GM18867 (cell line): Measurements from ENCODE around the gene CD48.

Experiments used
- ATAC-seq: cut with Tn5 transposase; IDR thresholded peaks from one replicate; pipeline ENCODE4 v1.9.1; 2021; ENCODE audit warnings: mild to moderate bottlenecking, moderate library complexity; ENCODE audit not compliant: unreplicated experiment

The CD48 gene

DNA sequence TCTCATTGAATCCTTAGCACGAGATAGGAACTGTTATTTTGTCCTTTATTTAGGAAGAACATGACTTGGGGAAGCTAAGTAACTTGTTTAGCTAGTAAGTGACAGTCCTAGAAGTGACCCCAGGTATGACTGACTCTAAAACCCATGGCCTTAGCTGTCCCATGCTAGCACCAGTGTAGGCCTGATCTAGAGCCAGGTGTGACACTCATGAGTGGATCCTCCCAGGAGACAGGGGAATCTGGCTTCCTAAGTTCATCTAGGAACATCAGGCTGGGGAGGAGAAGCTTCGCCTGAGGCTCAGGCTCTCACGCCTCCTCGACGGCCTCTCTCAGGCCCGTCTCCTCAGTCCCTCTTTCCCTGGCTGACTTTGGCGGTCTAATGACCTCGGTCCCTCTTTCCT lies 31.2 kb downstream of the CD48 start:
- ATAC-seq: no peak

DNA sequence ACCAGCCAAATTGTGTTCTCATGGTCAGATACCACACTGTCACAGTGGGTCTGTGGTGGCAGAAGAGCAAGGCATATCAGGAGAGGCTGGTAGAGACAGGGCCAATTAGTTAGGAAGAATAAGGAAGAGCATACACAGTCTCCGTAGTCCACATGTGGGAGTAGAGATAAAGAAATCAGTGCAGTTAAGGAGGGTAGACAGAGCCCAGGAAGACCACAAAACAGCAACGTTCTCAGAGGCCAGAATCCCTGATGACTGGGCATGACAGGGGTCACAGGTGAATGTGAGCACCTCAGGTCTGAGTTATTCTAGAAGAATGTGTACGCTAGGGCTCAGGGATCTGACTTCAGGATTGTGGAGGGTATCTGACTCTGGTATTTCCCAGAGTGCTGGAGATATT lies 31.7 kb downstream of the CD48 start:
- no peak for ATAC-seq

- no peak for ATAC-seq
Observed at GRCh38 chr1:160676869-160677597, 34.6 kb downstream of the CD48 start.

DNA sequence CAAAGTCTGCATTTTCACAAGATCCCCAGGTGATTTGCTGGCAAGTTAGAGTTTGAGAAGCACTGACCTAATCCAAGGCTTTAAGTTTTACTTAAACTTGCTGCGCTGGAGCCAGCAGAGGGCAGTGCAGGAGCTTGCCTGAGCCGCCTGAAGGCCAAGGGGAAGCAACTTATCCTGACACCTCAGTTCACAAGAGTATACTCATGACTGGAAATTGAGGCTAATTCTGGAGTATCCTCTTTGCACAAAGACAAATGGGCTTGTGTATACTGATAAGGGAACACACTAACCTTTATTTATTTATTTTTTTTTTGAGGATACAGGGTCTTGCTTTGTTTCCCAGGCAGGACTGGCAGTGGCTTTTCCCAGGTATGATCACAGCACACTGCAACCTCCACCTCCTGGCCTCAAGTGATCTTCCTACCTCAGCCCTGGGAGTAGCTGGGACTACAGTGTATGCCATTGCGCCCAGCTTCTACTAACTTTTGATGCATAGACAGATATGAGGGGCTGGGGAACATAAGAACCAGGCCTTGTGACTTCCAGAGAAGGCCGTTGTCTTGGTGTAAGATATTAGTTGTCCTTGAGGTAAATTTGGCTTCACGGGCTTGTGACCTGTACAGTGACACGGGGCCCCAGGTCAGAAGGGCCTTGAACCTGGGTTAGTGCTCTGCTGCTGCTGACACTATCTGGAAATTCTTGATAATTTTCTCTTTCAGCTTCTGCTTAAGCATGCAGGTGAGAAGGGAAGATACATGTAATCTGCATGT lies 35.8 kb downstream of the CD48 start:
- ATAC-seq: peak; percentile 61

GRCh38 chr1:160674415-160674814 lies 37.2 kb downstream of the CD48 start:
- ATAC-seq: no peak

- no peak for ATAC-seq
Observed at GRCh38 chr1:160672789-160673695, 38.6 kb downstream of the CD48 start.

- no peak for ATAC-seq
Observed at GRCh38 chr1:160671603-160672517, 39.8 kb downstream of the CD48 start.

- ATAC-seq: no peak
Observed at GRCh38 chr1:160670701-160671100, 40.9 kb downstream of the CD48 start.

DNA sequence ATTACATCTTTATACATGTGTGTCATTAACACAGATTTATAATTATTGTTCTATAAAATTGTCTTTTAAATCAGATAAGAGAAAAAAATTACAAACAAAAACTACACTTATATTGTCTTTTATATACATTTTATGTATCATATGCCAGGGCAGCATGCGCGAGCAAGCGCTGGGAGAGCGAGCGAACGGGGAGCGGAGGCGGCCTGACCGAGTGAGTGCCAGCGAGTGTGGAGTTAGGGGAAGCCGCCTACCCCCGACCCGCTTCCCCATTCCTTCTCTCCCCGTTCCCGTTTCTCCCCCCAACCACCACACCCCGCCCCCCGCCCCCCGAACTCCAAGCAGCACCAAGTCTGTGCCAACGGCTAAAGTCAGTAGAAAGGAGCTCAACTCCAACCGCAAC lies 41.8 kb downstream of the CD48 start:
- ATAC-seq: no peak

GRCh38 chr1:160669276-160669675 lies 42.3 kb downstream of the CD48 start:
- ATAC-seq: no peak

DNA sequence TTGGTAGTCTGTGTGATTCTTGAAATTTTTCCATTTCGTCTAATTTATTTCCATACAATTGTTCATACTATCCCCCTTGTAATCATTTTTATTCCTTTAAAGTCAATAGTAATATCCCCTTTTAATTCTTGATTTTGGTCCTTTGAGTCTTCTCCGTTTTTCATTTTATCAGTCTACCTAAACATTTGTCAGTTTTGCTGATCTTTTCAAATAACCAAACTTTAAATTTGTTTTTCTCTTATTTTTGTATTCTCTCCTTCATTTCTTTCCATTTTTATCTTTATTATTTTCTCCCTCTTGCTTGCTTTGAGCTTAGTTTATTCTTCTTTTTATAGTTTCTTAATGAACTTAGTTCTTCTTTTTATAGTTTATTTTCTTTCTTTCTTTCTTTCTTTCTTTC lies 43.7 kb downstream of the CD48 start:
- no peak for ATAC-seq

DNA sequence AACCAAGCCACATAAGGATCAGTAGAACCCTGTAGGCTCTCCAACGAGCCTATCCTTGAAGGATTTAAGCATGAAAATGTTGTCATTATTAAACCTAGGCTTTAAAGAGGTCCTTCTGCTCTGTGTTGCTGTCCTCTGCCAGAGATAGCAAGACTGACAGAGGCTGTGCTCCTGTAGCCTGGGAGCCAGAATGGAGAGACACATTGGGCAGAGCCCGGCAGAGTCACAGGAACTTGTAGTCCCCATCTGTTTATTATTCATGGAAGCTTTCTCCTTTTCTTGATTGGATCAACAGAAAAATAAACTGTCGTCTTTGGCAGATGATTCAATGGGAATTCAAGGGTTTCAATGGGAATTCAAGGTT lies 45.6 kb downstream of the CD48 start:
- no peak for ATAC-seq

GRCh38 chr1:160665330-160666078 lies 46.1 kb downstream of the CD48 start:
- ATAC-seq: peak; percentile 19

DNA sequence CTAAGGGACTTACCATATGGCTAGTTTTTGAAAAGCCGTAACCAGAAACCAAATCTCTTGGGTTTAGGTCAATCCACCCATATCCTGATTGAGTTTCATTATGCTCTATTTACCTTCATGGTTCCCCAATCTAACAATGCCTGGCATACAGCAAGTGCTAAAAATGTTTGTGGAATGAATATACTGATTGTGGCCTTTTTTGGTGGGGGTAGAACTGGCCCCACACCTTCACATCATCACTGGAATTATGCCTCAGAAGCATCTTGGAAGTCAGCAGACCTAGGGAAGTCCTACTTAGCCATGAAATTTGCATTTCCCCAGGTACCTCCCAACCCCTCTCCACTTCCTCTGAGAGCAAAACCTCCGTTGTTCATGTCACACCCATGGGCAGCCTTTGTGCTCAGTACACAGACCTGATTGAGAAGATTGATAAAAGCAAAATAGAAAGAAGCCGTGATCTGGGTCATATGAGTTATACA lies 47.0 kb downstream of the CD48 start:
- peak; percentile 65 for ATAC-seq

- no peak for ATAC-seq
Observed at GRCh38 chr1:160662910-160663309, 48.7 kb downstream of the CD48 start.

GRCh38 chr1:160659566-160659965 lies 52.1 kb downstream of the CD48 start:
- no peak for ATAC-seq

DNA sequence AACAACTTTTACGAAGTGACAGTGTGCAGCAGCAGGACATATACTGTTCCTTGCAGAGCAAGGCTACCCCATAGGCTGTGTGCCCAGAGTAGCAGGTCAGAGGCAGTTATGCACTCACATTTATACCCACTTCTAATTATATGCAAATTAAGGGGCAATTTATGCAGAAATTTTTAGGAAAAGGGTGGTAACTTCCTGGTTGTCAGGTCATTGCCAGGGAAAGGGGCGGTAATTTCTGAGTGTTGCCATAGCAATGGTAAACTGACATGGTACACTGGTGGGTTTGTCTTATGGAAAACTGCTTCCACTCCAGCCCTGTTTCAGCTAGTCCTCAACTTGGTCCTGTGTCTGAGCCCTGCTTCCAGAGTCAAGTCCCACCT lies 52.8 kb downstream of the CD48 start:
- no peak for ATAC-seq

DNA sequence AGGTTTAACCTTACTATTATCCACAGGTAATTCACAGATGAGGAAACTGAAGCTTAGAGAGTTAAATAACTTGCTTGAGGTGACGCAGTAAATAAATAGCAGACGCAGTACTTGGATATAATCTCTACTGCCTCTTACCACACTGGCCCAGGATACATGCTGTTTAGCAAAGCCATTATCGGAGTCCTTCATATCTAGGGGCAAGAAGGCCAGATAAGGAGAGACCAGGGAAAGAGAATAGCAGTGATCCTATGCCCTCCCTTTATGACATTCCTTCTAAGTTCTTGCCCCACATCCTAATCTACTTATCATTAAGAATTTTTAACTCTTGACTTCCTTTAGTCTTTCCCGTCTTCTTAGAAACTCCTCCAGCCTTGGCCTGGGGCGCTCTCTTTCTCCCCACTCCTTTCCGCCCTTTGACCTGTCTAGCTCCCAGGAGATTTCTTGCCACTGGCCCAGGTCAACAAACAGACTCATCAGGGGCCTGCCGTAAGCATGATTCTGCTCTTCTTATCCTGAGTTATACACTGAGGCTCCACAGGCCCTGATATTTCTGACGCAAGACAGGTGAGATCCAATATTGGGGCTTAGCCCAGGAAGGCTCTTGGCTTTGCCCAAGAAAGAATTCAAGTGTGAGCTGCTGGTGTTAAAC lies 53.3 kb downstream of the CD48 start:
- no peak for ATAC-seq

- ATAC-seq: no peak
Observed at GRCh38 chr1:160657250-160657781, 54.3 kb downstream of the CD48 start.
